Medulla oblongata (tissue), 1 donor: ENCODE results near the gene CPNE7.

Source experiments
- DNase-seq: peaks from one replicate; pipeline ENCODE4 v3.0.0-alpha.2; 2015; ENCODE audit errors: extremely low spot score

CPNE7 gene

GRCh38 chr16:89575247-89576152 is at the start of gene CPNE7:
Gene CPNE7, plus strand, starts transcription at chr16:89575758. Its CDS starts 140 bp downstream, at chr16:89575898.
- DNase-seq = no peak

- DNase-seq = no peak
Observed at GRCh38 chr16:89529097-89529496, 46.5 kb upstream of the CPNE7 start.

DNA sequence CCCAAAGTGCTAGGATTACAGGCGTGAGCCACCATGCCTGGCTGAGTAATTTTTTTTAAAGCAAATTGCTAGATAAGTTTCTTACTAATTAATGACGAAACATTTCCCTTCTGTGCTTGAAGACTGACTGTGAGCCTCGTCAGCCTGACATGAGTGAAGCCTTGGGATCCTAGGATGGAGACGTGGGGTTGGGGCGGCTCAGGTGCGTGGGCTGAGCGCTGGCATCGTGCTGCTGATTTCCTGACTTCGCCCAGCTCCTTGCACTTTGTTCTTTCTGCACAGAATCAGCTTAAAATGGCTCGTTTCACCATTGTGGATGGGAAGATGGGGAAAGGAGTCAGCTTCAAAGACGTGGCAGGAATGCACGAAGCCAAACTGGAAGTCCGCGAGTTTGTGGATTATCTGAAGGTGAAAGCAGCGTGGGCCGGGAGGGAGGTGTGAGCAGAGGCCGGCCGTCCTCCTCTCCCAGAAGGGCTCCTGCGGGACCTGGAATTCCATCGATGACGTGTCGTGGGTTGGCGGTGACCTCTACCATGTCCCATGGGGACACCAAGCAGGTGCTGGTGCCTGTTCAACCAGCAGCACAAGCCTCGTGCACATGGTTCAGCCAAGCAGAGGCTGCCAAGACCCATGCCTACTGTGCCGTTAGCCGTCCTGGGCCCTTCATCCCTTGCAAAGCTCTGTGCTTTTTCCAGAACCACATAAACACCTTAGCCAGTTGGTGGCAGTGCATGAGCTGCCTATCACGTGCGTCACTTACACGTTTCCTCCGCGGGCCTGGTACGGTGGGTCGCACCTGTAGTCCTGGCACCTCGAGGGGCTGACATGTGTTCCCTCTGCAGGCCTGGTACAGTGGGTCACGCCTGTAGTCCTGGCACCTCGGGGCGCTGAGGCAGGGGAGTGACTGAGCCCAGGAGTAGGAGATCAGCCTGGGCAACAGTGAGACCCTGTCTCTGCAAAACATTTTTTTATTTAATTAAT is 44.9 kb upstream of the CPNE7 start:
- no peak for DNase-seq

GRCh38 chr16:89531821-89532526 is 43.6 kb upstream of the CPNE7 start:
- no peak for DNase-seq

DNA sequence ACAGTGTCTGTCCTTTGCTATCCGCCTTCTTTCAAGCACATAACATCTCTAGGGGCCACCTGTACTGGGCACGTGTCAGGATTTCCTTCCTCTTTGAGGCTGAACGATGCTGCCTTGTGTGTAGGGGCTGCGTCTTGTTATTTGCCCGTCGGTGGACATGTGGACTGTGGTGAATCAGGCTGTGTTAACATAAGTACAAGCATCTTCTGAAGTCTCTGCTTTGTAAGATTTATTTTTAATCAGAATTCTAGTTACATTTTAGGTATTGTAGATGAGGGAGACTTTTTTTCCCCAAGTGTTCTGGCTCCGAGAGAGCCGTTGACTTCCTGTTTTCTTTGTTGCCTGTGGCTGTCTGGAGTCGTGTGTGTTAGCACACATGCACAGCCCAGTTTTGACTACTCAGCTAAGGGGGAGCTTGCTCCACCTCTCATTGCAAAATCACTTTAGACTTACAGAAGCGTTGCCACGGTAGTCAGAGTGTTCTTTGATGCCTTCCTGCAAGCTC is 41.3 kb upstream of the CPNE7 start:
- peak; percentile 83 for DNase-seq

- DNase-seq = no peak
Observed at GRCh38 chr16:89536371-89536770, 39.2 kb upstream of the CPNE7 start.

DNA sequence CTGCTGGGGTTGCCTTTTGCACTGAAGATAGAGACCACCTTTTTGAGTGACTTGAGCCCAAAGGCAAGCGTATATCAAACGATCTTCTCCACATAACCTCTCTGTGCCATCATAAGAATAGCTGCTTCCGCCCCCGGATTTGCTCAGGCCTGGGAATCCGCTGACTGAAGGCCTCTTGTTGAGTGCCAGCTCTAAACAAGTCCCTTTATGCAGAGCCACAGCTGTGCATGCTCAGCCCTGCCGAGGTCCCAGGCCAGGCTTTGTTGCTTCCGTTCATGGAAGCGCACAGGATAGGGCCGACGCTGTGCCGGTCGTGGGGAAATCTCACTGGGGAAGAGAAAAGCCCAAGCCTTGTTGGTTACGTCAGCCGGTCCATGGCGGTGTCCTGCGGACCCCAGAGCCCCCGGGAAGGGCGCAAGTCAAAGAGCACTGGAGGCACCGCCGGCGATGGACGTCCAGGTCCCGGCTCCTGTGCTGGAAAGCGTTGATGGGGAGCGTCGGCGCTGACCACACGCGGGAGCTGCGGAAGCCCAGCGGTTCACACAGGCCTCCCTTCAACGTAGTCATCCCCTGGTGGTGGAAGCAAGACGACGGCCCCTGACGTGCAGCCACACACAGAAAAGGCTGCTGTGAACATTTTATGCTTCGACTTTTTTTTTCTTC is 38.5 kb upstream of the CPNE7 start:
- peak; percentile 84 for DNase-seq

DNA sequence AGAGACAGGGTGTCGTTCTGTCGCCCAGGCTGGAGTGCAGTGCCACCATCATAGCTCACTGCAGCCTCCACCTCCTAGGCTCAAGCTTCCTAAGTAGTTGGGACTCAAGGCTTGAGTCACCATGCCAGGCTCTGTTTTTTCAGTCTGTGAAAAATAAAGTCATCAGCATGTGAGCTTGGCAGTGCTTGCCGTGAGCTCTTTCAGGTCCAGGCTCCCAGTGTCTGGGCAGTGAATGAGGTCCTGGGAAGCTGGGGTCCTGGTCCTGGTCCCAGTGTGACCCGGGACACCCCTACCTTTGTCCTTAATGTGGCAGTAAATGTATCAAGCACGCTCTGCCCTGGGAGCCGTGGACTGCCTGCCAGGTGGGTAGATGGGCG is 38.0 kb upstream of the CPNE7 start:
- peak; percentile 61 for DNase-seq

GRCh38 chr16:89538286-89538685 is 37.3 kb upstream of the CPNE7 start:
- no peak for DNase-seq

GRCh38 chr16:89540557-89540956 is 35.0 kb upstream of the CPNE7 start:
- DNase-seq = no peak

DNA sequence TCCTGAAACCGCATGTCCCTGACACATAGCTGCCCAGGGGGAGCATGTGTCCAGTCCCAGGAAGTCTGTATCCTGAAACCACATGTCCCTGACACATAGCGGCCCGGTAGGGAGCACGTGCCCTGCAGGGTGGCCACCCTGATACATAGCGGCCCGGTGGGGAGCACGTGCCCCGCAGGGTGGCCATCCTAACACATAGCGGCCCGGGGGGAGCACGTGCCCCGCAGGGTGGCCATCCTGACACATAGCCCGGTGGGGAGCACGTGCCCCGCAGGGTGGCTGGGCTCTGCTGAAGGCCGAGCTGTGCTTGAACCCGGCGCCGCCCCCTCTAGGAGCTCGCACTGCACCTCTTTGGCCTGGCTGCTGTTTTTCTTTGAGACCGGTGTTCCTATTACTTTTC is 33.8 kb upstream of the CPNE7 start:
- DNase-seq = no peak

- no peak for DNase-seq
Observed at GRCh38 chr16:89544113-89544512, 31.4 kb upstream of the CPNE7 start.

GRCh38 chr16:89544713-89545043 is 30.9 kb upstream of the CPNE7 start:
- DNase-seq = no peak

DNA sequence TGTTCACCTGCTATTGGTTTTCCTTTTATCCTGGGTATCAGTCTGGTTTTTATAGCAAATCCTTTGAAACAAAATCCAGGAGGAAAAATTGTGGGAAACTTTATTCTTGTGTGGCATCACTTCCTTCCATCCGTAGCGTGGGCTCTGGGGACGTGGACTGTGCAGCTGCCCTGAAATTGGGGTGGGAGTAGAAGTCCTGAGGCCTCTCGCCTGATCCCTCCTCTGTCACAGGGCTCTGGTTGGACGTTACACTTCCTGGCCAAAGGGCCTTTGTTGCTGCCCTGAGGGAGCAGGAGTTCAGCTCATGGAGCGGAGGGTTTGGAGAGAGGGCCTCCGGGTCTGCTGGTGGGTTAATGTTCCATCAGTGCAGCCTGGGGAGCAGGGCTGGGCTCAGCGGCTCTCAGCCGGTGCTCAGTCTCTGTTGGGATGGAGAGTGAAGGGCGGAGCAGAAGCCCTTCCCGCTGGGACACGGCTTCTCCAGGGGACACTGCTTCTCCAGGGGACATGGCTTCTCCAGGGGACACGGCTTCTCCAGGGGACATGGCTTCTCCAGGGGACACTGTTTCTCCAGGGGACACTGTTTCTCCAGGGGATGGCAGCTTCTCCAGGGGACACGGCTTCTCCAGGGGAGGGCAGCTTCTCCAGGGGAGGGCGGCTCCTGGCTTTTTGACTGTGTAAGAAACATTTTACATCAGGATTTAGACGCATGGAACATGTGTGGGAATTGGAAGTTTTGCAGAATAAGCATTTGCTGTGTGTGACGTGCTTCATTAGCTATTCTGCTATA is 30.3 kb upstream of the CPNE7 start:
- DNase-seq = no peak

DNA sequence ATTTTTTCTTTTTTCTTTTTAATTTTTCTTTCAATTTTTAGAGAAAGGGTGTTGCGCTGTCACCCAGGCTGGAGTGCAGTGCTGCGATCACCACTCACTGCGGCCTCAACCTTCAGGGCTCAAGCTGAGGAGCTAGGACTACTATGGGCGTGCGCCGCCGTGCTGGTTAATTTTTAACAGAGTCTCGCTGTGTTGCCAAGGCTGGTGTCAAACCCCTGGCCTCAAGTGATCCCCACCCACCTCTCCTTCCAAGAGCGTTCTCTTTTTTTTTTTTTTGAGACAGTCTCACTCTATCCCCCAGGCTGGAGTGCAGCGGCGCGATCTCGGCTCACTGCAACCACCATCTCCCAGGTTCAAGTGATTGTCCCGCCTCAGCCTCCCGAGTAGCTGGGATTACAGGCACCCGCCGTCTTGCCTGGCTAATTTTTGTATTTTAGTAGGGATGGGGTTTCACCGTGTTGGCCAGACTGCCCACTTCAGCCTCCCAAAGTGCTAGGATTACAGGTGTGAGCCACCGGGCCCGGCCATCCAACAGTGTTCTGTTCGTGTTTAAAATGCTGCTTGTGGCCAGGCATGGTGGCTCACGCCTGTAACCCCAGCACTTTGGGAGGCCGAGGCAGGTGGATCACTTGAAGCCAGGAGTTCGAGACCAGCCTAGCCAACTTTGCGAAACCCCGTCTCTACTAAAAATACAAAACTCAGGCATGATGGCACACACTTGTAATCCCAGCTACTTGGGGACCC is 29.6 kb upstream of the CPNE7 start:
- no peak for DNase-seq

GRCh38 chr16:89546781-89547180 is 28.8 kb upstream of the CPNE7 start:
- no peak for DNase-seq

- no peak for DNase-seq
Observed at GRCh38 chr16:89547291-89547690, 28.3 kb upstream of the CPNE7 start.

DNA sequence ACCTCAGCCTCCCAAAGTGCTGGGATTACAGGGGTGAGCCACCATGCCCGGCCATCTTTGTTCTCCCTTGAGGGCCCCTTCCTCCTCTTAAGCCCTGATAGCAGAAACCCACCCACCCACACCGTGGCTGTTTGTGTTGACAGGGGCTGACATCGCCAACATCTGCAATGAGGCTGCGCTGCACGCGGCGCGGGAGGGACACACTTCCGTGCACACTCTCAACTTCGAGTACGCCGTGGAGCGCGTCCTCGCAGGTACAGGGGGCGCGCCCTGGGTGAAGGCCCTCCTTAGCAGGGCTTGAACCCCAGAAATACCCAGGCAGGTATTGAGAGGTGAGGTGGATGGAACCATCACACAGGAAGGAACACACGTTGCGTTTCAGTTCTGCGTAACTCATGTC is 27.7 kb upstream of the CPNE7 start:
- no peak for DNase-seq

DNA sequence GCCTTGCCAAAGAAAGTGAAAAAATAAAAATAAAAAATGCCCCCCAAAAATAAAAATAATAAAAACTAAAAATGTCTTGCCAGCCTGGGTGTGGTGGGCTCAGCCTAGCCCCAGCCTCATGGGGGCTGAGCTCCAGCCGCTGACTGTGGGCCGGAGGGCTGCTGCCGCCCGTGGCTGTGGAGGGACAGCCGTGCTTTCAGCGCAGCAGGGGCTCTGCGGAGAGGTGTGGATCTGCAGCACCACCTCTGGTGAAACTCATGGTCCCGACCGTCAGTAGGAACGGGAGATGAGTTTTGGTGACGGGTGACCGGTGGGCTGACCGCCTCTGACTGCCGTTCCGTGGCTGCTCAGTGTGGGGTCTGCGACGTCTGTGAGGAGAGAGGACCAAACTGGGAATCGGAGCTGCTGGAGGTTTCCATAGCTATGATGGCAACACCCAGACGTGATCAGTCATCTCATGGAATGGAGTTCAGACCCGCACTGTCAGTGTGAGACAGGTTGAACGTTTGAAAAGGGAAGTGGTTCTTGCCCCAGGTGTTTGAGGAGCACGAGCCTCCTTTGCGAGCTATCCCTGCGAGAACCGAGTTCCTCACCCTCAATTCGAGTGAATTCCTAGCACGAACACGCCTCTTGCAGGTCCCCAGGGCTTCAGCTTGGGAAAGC is 27.1 kb upstream of the CPNE7 start:
- no peak for DNase-seq
